Gastroesophageal sphincter (tissue), 4 donors: ENCODE data around the gene KIZ. TPM values are rescaled to one million over a fixed set of nuclear protein-coding genes. Genes with fewer than 3 reads are reported as not detected.

Experiments
- ATAC-seq: fragments of 150-250 bp; one replicate; pipeline ENCODE4 v1.9.1; 2016; ENCODE audit warnings: mild to moderate bottlenecking, moderate library complexity
- H3K27ac ChIP-seq, 4 donors: fragments of 200-600 bp; sonication (generic) in 3 of 4; 1 replicate in 3 of 4; 2 replicates in 1 of 4; pipeline ENCODE4 v1.5.1; 2016 to 2019
- H3K27me3 ChIP-seq: fragments of 200-600 bp; sonication (generic); one replicate; pipeline ENCODE4 v1.5.1; 2019
- H3K36me3 ChIP-seq, 2 donors: fragments of 200-600 bp; sonication (generic); one replicate each; pipeline ENCODE4 v1.5.1; 2019; ENCODE audit warnings: control low read depth in 1 of 2
- H3K4me1 ChIP-seq, 3 donors: fragments of 200-600 bp; sonication (generic); 1 replicate in 2 of 3; 2 replicates in 1 of 3; pipeline ENCODE4 v1.5.1; 2016 to 2019; ENCODE audit warnings: control low read depth in 2 of 3
- H3K4me3 ChIP-seq, 2 donors: fragments of 200-600 bp; sonication (generic); one replicate each; pipeline ENCODE4 v1.5.1; 2019; ENCODE audit warnings: mild to moderate bottlenecking in 1 of 2, moderate library complexity in 1 of 2
- H3K9me3 ChIP-seq, 3 donors: fragments of 200-600 bp; sonication (generic); one replicate each; pipeline ENCODE4 v1.5.1; 2017 to 2019; ENCODE audit warnings: control low read depth in 2 of 3
- CTCF ChIP-seq, 4 experiments: fragments of 200-600 bp in 2 of 4; fragments of 450-650 bp in 2 of 4; sonication (generic) in 1 of 4; IDR thresholded peaks; one replicate each; pipeline ENCODE4 v1.5.1; 2017 to 2019; ENCODE audit warnings: antibody characterized with exemption in 4 of 4, mild to moderate bottlenecking in 2 of 4, moderate library complexity in 2 of 4
- EP300 ChIP-seq: sonication (generic); formaldehyde crosslinking; IDR thresholded peaks from one replicate; pipeline ENCODE4 v1.6.1; 2017; ENCODE audit warnings: antibody characterized with exemption, mild to moderate bottlenecking
- POLR2A ChIP-seq, 2 donors: fragments of 450-650 bp; IDR thresholded peaks; one replicate each; pipeline ENCODE4 v1.6.1; 2017; ENCODE audit warnings: antibody characterized with exemption in 2 of 2, mild to moderate bottlenecking in 2 of 2, moderate library complexity in 1 of 2
- POLR2AphosphoS5 ChIP-seq: sonication (generic); formaldehyde crosslinking; IDR thresholded peaks from one replicate; pipeline ENCODE4 v1.6.1; 2017; ENCODE audit warnings: antibody characterized with exemption
- WGBS, 2 donors: methylation state at CpG; one replicate each; pipeline ENCODE4 v1.1.5; 2018; ENCODE audit warnings: low coverage in 1 of 2; 5-methylcytosine and 5-hydroxymethylcytosine counted together
- total RNA-seq, 4 donors: library from RNA; depleted of rRNA; stranded (reverse); fragments of >200 nt; gene quantifications; one replicate each; pipeline ENCODE4 v1.1.0, GENCODE V29; 2016

Gene KIZ
- total RNA-seq, 4 donors from 2014 or later = 19.9 to 31.0 (median 30.6) TPM

GRCh38 chr20:21237956-21238799 is 112.3 kb downstream of the KIZ start:
- WGBS, 2 donors = 87 to 100% methylated on average over 3 to 6 of the region's 10 CpGs
- no peak for ATAC-seq
- no peak overlapping the region for H3K4me3 ChIP-seq

GRCh38 chr20:21238818-21239536 is 113.1 kb downstream of the KIZ start:
- TF ChIP-seq POLR2A (IDR thresholded peaks at IDR 0.05) (no peak), CTCF (IDR thresholded peaks at IDR 0.05) (no peak), POLR2AphosphoS5 (no peak), EP300 (no peak)
- no peak for ATAC-seq
- Histone ChIP-seq H3K4me3 (no peak overlapping the region), H3K4me1 (peaks cover 0 to 8% (median 0%) of the 10 kb centered on the region in 3 donors), H3K9me3 (no peaks in the 10 kb centered on the region), H3K27me3 (no peaks in the 10 kb centered on the region), H3K27ac (no peak overlapping the region), H3K36me3 (peaks cover 0 to 59% of the 10 kb centered on the region in 2 donors)
- WGBS, 2 donors = 89 to 91% methylated on average over 3 to 4 of the region's 6 CpGs

More at GRCh38 chr20:21237956-21238799, 112.3 kb downstream of the KIZ start:
- Histone ChIP-seq H3K36me3 (peaks cover 0 to 53% of the 10 kb centered on the region in 2 donors), H3K4me1 (peaks cover 0 to 8% (median 0%) of the 10 kb centered on the region in 3 donors), H3K27ac (no peak overlapping the region), H3K9me3 (no peaks in the 10 kb centered on the region), H3K27me3 (no peaks in the 10 kb centered on the region)
- TF ChIP-seq POLR2AphosphoS5 (no peak), EP300 (no peak), POLR2A (IDR thresholded peaks at IDR 0.05) (no peak), CTCF (IDR thresholded peaks at IDR 0.05) (no peak)

GRCh38 chr20:21240394-21240793 is 114.5 kb downstream of the KIZ start:
- H3K27me3 ChIP-seq = no peaks in the 10 kb centered on the region
- H3K4me3 ChIP-seq = no peak overlapping the region
- H3K36me3 ChIP-seq = peaks cover 0 to 73% of the 10 kb centered on the region in 2 donors
- peaks cover 0 to 8% (median 0%) of the 10 kb centered on the region in 3 donors for H3K4me1 ChIP-seq
- 93 to 100% methylated on average over 1 to 6 of the region's 9 CpGs for WGBS, 2 donors
- H3K27ac ChIP-seq = no peak overlapping the region
- no peaks in the 10 kb centered on the region for H3K9me3 ChIP-seq
- TF ChIP-seq EP300 (no peak), CTCF (IDR thresholded peaks at IDR 0.05) (no peak), POLR2AphosphoS5 (no peak), POLR2A (IDR thresholded peaks at IDR 0.05) (no peak)
- no peak for ATAC-seq

- Histone ChIP-seq H3K9me3 (no peaks in the 10 kb centered on the region), H3K27me3 (no peaks in the 10 kb centered on the region), H3K4me3 (no peak overlapping the region), H3K27ac (no peak overlapping the region), H3K4me1 (no peaks in the 10 kb centered on the region), H3K36me3 (peaks cover 0 to 82% of the 10 kb centered on the region in 2 donors)
- TF ChIP-seq POLR2AphosphoS5 (no peak), POLR2A (IDR thresholded peaks at IDR 0.05) (no peak)
- 70 to 71% methylated on average over 5 to 7 of the region's 7 CpGs for WGBS, 2 donors
- no peak for ATAC-seq
Measured at GRCh38 chr20:21241406-21241805, 115.5 kb downstream of the KIZ start.

- Histone ChIP-seq H3K4me1 (no peaks in the 10 kb centered on the region), H3K27me3 (no peaks in the 10 kb centered on the region), H3K9me3 (no peaks in the 10 kb centered on the region), H3K27ac (no peak overlapping the region), H3K4me3 (no peak overlapping the region), H3K36me3 (peaks cover 0 to 71% of the 10 kb centered on the region in 2 donors)
- 90 to 92% methylated on average over 3 to 11 of the region's 12 CpGs for WGBS, 2 donors
- ATAC-seq = no peak
- TF ChIP-seq POLR2A (IDR thresholded peaks at IDR 0.05) = no peak
- TF ChIP-seq CTCF (IDR thresholded peaks at IDR 0.05) = no peak
- no peak for TF ChIP-seq EP300
- TF ChIP-seq POLR2AphosphoS5 = no peak
Measured at GRCh38 chr20:21243811-21244210, 117.9 kb downstream of the KIZ start.
